ENCODE data around the gene FAM47E.
"Not testable (repeated sequence)": the region's sequence is repeated elsewhere in the genome, so short reads cannot be mapped to it uniquely, and the experiment has no call there.

Gene FAM47E

DNA sequence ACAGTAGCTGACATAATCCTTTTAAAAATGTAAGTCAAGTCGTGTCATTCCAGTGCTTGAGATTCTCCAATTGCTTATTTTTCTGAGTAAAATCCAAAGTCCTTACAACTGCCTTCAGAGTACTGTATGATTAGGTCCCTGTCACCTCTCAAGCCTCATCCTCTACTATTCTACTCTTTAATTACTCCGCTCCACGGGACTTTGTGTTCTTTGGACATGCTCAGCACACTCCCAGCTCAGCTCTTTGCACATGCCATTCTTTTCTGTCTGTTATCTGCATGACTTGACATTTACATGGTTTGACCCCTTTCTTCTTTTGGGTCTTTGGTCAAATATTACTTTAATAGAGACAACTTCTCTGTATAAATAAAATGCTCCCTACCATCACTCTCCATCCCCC, 15.1 kb downstream of the FAM47E start:
- no peak overlapping the region for H3K4me3 ChIP-seq (ENCODE audit: low read depth, low read length)

DNA sequence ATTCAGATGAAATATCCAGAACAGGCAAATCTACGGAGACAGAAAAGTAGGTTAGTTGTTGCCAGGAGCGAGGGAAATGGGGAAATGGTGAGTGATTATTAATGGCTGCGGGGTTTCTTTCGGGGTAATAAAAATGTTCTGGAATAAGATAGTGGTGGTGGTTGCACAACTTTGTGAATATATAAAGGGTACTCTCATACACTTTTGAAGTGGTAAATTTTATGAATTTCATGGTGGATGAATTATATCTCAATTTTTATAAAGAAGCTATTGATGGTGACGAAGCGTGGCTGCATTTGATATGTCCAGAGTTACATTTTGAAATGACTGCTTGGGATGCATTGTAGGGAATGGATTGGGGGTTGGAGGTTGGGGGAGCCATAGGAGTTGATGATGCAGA, 16.3 kb downstream of the FAM47E start:
- H3K4me3 ChIP-seq (ENCODE audit: low read depth, low read length) = no peak overlapping the region

DNA sequence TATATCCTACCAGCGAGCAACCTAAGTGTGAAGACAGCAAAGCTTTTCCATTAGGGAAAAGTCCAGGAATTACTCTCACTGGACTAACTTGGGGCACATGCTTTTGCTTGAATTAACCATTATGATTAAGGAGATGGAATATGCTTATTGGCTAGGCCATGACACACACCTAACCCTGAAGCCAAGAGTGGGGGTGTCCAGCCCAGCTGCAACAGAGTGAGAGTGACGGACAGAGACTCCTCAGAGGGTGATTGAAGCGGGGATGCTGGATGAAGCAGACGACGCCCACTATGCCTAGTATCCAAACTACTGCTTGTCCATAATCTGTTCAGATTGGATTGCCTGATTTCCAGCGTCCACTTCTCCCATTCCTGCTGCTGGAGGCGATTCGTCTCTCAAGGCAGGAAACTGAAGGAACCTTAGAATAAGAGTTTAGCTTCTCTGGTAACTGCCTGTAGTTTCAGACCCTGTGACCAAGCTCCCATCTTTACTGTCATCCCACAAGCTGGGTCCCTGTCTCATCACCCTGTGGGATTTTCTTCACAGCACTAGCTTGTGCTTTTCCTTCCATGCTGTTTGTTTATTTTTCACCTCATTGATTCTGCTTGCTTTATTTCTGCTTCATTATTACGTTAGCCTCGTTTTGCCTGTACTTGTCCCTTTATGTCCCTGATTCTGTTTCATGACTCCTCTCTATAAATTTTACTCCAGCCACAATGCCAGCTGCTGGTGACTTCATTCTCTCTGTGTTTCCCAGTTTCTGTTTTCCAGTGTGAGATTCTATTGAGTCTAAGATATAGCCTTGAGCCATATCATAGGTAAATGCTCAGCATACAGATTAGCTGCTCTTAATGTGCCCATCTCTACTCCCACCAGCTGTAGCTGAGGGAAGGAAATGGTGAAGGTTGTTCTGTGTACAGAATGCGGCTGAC, 19.0 kb downstream of the FAM47E start:
- H3K4me3 ChIP-seq (ENCODE audit: low read depth, low read length) = no peak overlapping the region

DNA sequence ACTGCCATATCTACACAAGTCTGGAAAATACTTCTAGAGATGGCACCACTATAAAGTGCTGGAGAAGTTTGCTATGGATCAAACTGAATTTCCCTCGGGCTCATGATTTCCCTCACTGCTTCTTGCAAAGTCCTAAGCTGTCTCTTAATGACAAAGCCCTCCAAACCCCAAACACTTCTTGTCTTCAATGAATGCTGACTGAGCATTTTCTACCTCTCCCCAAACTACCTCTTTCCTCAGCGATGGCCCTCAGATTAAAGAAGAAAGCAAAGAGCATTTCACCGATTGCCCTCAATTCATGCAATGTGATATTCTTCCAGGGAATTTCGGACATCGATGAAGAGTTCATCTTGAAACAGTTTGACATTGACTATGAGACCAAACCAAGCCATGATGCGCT, 19.7 kb downstream of the FAM47E start:
- no peak overlapping the region for H3K4me3 ChIP-seq (ENCODE audit: low read depth, low read length)

DNA sequence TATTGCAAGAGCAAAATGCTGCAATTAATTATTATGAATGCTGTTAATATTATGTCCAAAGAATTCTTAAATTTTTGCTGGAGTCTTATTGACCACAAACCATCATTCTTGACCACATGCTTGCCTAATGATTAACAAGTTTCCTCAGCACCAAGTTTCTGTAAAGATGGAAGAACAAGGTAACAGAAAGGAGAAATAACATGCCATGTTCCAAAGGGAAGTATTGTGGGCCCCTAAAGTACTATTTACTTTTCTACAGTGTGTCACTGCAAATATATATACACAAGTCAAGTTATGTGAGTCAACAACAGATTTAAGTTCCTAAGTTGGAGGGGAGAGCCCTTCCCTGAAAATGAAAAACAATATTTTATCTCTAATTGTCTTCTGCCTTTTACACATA, 20.6 kb downstream of the FAM47E start:
- H3K4me3 ChIP-seq (ENCODE audit: low read depth, low read length) = no peak overlapping the region

DNA sequence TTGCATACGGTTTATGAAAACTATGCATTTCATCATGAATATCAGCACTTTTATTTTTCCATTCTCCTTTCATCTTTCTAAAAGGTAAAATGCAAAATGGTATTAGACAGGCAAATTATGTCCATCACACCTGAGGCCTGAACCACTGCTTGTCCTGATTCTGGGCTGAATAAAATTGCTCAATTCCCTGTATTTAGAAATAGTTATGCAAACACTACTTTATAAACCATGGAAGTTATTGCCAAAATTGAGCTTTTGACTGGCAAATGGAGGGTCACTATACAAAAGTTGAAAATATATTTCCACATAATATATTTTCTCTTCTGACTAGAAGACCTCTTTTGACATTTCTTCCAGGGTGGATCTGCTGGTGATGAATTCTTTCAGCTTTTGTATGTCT, 21.1 kb downstream of the FAM47E start:
- H3K4me3 ChIP-seq (ENCODE audit: low read depth, low read length) = no peak overlapping the region

DNA sequence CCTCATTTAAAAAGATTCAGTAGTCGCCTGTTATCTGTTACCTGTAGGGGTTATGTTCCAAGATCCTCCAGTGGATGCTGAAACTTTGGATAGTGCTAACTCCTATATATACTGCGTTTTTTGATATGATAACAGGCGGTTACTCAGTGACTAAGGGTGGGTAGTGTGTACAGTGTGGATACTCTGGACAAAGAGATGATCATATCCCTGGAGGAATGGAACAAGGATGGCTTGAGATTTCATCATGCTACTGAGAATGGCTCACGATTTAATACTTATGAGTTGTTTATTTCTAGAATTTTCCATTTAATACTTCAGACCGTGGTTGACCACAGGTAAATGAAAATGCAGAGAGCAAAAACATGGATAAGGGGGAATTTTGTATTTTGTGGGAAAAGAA, 21.5 kb downstream of the FAM47E start:
- no peak overlapping the region for H3K4me3 ChIP-seq (ENCODE audit: low read depth, low read length)

DNA sequence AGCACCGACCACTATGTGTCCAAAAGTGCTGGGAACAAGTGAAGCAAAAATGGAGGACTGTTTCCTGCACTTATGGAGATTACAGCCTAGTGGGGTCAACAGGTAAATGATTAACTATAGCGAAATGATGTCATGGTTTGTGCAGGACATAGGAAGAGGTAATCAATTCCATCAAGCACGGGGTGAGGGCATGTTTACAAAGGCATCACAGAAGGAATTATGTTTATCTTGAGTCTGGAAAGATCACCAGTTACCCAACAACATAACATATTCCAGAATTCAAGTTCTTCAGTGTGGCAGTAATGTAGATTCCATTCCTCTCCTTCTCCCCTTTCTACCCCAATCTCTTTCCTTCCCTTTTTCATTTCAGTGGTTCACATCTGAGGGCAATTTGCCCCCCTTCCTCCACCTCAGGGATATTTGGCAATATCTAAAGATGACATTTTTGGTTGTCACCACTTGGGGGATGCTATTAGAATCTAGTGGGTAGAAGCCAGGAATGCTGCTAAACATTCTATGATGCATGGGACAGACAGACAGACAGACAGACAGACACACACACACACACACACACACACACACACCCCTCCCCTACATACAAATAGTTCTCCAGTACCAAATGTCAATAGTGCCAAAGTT, 24.1 kb downstream of the FAM47E start:
- H3K4me3 ChIP-seq (ENCODE audit: low read depth, low read length) = no peak overlapping the region

DNA sequence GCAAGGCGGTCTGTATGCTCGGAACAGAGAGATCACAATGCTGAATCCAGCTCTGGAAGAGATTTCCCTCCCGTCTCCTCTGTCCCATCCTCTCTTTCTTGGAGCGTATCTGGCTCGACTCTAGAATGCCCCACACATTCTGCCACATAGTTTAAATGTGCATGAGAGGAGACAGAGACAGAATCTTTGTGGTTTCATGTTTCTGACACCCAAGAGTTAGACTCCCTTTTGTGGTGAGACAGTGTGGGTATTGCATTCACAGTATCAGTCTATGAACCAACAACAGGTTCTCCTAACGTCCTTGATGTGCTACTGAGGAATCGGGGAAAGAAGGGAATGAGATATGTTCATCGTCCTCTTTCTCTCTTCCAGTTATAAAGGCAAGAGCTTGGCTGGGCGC, 25.3 kb downstream of the FAM47E start:
- H3K4me3 ChIP-seq (ENCODE audit: low read depth, low read length) = no peak overlapping the region

DNA sequence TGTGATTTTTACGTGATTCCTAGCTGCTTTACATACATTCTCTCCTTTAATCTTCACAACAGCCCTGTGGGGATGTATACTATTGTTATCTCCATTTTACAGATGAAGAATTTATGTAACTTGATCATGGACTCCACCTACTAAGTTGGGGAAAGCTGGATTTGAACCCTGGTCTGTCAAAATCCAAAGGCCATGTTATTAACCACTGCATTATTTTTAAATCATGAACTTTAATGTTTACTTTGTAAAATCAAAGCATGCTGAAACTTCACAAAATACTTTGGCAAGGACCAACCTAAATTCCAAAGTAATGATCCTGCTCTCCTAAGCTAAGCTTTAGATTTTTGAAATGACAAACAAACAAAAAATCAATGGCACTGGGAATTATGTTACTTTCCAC, 26.1 kb downstream of the FAM47E start:
- no peak overlapping the region for H3K4me3 ChIP-seq (ENCODE audit: low read depth, low read length)

DNA sequence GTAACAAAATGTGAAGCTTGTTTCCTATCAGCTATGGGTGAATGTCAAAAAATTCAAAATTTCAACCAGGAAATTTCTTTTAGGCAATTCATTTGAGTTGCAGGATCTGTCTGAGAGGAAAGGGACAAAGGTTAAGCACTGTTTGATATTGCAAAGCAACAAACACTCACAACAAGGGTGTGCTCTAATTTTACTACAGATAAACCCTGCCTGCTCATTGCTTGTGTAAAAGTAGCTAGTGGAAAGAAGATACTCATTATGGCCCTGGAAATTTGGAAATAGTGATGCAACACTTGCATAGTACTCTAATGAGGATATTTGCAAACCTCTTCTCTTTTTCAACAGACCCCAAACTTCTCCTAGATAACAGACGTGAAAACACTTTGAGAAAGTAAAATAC, 27.1 kb downstream of the FAM47E start:
- no peak overlapping the region for H3K4me3 ChIP-seq (ENCODE audit: low read depth, low read length)

DNA sequence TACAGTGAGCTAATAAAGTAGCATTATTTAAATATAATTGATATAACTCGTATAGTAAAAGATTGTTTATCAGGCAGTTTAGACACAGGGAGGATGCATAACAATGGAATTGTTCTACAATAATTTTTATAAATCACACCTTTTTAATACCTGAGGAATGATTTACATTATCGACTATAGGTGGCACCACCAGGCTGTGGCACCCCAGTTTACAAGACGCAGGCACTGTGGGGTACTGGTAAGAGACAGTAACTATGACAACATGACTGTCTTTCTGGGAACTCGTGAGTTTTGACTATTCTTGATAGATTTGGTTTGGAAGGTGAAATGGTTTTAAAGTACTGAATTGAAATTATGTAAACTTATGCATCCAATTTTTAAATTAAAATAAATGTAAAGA, 27.9 kb downstream of the FAM47E start:
- H3K4me3 ChIP-seq (ENCODE audit: low read depth, low read length) = no peak overlapping the region

DNA sequence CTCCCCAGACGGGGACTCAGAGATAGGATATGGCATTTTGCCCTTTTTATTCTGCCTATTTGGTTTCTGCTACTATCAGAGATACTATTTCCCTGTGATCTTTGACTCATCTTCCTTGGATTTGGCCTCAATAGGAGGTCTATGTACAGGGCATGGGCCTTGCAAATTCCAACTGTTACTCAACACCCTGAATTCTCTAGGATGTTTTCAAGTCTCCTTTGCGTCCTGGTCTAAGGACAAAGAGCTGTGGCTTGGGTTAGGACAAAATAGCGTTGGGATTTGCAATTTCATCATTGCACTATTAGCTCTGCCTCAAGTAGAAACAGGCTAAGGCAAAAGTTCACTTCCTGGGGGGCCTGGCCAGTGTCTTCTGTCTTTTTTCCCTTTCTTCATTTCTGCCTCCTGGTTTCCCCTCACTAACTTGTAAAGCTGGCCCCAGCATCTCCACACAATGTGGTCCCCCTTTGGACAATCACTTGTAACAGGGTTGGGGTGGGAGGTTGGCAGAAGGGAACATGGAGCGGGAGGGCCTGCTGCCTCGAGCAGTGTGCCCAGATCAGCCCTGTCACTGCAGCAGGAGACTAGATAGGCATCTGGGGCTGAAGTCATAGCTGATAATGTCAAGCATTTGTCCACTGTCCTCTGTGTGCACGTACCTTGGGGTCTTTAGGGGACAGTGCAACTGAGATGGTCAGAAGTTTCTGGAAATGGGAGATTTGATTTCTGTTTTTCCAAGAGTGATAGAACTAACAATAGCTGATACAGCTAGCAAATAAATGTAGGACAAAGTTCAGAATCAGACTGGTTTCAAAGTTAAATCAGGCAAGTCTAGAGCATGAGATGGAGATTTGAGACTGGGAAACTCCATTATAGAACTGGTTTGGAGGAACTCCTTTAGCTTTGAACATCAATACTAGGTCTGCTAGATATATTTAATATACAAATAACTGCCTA, 29.2 kb downstream of the FAM47E start:
- no peak overlapping the region for H3K4me3 ChIP-seq (ENCODE audit: low read depth, low read length)

DNA sequence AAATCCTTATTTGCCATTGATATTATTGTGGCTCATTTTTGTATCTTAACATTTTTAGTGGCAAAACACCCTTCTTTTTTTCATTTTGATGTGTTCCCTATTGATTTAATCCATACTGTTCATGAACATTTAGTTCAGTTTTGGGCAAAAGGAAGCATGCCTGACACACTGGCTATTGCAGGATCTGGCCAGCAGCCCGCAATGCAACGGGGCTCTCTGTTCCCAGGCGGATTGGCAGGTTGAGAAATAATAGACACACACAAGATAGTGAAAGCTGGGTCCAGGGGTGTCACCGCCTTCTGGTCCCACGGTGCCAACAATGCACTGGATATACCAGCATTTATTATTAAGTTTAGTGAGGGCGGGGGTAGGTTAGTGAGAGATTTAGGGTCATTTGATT, 30.1 kb downstream of the FAM47E start:
- not testable (repeated sequence) for H3K4me3 ChIP-seq (ENCODE audit: low read depth, low read length)

DNA sequence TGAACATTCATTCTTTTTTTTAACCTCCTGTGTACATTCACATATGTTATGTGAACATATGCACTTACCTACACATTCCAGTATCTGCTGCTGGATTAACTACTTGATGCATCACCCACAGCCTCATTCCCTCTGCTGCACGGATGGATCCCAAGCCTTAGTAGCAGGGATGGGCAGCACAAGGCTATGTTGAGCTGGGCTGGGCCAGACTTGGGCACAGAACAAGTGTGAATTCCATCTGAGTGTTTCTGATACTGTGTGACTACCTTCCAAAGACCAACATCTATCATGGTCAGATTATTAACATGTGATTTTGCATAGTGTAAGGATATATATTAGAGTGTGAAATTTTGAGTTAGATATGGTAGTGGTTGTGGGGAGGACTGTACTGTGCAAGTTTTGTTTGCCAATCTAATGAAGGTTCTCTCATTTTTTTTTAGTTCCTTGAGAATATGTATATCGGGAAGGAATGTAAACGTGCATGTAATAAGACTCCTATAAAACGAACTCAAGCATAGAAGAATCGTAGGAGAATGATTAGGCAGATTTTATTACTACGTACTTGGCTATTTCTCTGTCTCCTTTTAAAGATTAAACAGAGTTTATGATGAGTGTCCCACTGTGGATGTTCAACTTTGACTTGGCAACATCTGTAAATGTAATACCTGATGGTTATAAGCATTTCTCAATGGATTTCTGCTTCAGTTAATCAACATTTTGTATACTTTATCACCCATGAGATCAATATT, 31.6 kb downstream of the FAM47E start:
- no peak overlapping the region for H3K4me3 ChIP-seq (ENCODE audit: low read depth, low read length)

DNA sequence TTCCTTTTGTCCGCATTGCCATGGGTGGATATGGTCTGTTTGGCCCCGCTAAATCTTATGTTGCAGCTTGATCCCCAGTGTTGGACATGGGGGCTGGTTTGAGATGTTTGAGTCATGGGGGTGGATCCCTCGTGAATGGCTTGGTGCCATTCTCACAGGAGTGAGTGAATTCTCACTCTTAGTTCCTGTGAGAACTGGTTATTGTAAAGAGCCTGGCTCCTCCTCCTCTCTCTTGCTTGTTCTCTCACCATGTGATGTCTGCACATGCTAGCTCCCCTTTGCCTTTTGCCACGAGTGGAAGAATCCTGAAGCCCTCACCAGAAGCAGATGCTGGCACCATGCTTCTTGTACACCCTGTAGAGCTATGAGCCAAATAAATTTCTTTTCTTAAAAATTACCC, 32.4 kb downstream of the FAM47E start:
- H3K4me3 ChIP-seq (ENCODE audit: low read depth, low read length) = no peak overlapping the region

DNA sequence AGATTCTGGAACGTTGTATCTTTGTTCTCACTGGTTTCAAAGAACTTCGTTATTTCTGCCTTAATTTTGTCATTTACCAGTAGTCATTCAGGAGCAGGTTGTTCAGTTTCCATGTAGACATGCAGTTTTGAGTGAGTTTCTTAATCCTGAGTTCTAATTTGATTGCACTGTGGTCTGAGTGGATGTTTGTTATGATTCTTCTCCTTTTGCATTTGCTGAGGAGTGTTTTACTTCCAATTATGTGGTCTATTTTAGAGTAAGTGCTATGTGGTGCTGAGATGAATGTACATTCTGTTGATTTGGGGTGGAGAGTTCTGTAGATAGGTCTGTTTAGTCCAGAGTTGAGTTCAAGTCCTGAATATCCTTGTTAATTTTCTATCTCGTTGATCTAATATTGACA, 36.3 kb downstream of the FAM47E start:
- H3K4me3 ChIP-seq (ENCODE audit: low read depth, low read length) = not testable (repeated sequence)

DNA sequence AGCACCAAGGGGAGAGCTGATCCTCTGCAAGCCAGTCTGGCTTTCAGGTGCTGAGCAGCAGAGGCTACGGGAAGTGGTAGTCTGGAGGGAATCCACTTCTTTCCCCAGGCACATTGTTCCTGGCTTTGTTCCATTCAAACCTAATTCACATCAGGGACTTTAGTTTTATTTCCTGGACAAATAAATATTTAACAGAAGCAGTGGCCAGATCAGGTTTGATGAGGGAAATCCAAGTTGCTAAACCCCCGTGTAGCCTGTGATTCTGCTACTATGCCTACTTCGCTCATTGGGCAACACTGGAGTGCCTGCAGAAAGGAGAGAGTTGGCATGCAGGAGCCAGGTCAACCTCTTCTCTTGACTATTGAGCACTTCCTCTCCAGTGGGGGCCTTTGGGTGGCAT, 41.2 kb downstream of the FAM47E start:
- H3K4me3 ChIP-seq (ENCODE audit: low read depth, low read length) = no peak overlapping the region

DNA sequence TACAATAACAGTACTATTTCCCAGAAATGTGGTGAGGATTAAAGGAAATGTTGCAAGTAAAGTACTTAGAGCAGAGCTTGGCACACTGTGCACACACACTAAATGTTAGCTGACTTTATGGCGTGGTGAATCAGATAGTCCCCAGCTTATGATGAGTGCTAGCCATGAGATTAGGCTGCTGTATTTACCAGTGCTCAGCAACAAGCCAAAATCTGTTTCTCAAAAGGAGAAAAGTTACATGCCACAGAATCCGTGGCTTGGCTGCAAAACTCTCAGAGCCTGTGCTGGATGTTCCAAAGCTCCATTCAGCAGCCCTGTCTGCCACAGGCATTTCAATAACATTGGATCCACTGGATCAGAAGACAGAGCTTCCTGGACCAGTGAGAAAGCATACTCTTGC, 42.3 kb downstream of the FAM47E start:
- no peak overlapping the region for H3K4me3 ChIP-seq (ENCODE audit: low read depth, low read length)

DNA sequence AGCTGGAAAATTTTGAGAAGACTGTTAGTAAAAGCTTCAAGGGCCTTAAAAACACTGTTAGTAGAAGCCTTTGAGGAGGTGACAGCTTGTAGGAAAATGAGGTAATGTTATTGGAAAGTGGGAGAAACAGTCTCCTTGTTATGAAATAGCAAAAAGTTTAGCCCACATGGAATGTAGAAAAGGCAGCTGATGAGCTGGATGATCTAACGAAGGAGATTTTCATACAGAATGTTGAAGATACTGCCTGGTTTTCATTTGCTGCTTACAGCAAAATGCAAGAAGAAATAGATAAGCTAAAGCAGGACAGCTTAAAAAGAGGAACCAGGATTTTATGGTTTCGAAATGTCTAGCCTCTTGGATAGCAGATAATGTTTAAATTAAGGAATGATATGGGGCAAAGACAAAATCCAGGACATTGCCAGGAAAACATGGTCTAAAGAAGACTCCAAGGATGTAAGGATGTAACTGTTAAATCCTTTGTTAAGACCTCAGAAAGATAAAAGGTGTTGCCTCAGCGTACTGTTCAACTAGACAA, 44.8 kb downstream of the FAM47E start:
- no peak overlapping the region for H3K4me3 ChIP-seq (ENCODE audit: low read depth, low read length)
